ENCODE results near the gene ZNF133. TPM values are rescaled to one million over a fixed set of nuclear protein-coding genes. Genes with fewer than 3 reads are reported as not detected.
"Not testable (repeated sequence)": the region's sequence is repeated elsewhere in the genome, so short reads cannot be mapped to it uniquely, and the experiment has no call there.

ZNF133 gene
- 16.7 to 18.6 TPM (median 17.9 TPM) in 3 replicates for total RNA-seq
- long read RNA-seq, partial matches to known transcripts = 2 of 19 reads
- long read RNA-seq, other reads (novel, unspliced or antisense) = 16 of 19 reads

DNA sequence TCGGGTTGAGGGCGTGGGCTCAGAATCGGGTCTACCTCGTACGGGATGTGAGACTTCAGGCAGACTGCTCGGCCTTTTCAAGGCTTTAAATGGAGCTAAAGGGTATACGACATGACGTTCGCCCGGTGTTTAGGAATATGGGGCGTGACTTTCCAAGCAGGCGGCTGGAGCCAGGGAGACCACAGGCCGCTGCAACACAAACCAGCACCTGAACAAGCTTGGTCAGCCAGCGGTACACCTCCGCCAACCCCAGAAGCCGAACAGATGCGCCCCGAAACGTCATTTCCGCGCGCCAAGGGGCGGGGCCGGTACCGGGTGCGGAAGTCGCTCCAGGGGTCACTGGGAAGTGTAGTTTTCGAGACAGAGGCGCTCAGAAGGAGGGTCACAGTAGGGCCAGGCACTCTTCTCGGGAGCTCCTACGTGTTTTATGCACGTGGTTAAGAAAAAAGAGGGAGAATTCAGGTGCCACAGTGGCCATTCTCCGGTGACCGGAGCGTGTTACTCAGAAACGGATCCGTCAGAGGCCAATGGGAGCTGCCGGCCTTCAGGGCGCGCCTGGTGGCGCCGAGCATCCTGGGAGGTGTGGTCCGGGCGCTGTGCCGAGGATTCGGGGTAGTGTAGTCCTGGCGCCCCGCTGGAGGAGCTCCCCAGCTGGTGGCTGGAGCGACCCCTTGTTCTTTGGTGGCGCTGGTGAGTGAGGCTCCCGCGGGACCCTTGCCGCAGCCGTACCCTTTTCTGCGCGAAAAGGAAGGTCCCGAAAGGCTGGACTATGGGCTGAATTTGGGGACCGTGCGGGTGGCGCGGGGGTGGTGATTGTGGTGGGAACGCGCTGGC lies at the start of gene ZNF133:
TSS of gene ZNF133 (plus strand) at position 613 of the 834 bp plus-strand sequence. CDS start 17,160 bp downstream, outside the sequence.
- peaks cover 31% of the 10 kb centered on the region for H3K36me3 Mint-ChIP-seq (ENCODE audit: low read depth)
- H3K4me1 Mint-ChIP-seq (ENCODE audit: low read depth) = peaks cover 29% of the 10 kb centered on the region
- H3K27ac Mint-ChIP-seq (ENCODE audit: unreplicated experiment) = peak within 1 kb of the TSS; percentile 99
- peaks cover 6% of the 10 kb centered on the region for H3K27me3 Mint-ChIP-seq (ENCODE audit: low read depth)
- H3K4me3 Mint-ChIP-seq (ENCODE audit: unreplicated experiment) = peak within 1 kb of the TSS; percentile 95
- DNase-seq (ENCODE audit: low spot score) = peak; percentile 97
- peak; percentile 37 for TF ChIP-seq CTCF (IDR thresholded peaks at IDR 0.05)
- peaks cover 29% of the 10 kb centered on the region for H3K9me3 Mint-ChIP-seq (ENCODE audit: low read depth)

- Mint-ChIP-seq H3K27me3 (ENCODE audit: low read depth) (peaks cover 38% of the 10 kb centered on the region), H3K27ac (ENCODE audit: unreplicated experiment) (no peak overlapping the region), H3K4me1 (ENCODE audit: low read depth) (no peaks in the 10 kb centered on the region), H3K36me3 (ENCODE audit: low read depth) (peaks cover 7% of the 10 kb centered on the region), H3K4me3 (ENCODE audit: unreplicated experiment) (no peak overlapping the region), H3K9me3 (ENCODE audit: low read depth) (peaks cover 16% of the 10 kb centered on the region)
- DNase-seq (ENCODE audit: low spot score) = no peak
- no peak for TF ChIP-seq CTCF (IDR thresholded peaks at IDR 0.05)
These were observed 47.3 kb upstream of the ZNF133 start for GRCh38 chr20:18240997-18241396.

DNA sequence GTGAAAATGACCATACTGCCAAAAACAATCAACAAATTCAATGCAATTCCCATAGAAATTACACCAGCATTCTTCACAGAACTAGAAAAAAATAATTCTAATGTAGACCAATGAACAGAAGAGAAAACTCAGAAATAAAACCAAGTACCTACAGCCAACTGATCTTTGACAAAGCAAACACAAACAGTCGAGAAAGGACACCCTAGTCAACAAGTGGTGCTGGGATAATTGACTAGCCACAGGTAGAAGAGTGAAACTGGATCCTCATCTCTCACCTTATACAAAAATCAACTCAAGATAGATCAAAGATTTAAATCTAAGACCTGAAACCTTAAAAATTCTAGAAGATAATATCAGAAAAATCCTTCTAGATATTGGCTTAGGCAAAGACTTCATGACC lies 44.5 kb upstream of the ZNF133 start:
- H3K4me1 Mint-ChIP-seq (ENCODE audit: low read depth) = no peaks in the 10 kb centered on the region
- H3K4me3 Mint-ChIP-seq (ENCODE audit: unreplicated experiment) = no peak overlapping the region
- H3K27ac Mint-ChIP-seq (ENCODE audit: unreplicated experiment) = no peak overlapping the region
- peaks cover 37% of the 10 kb centered on the region for H3K27me3 Mint-ChIP-seq (ENCODE audit: low read depth)
- TF ChIP-seq CTCF (IDR thresholded peaks at IDR 0.05) = no peak
- H3K36me3 Mint-ChIP-seq (ENCODE audit: low read depth) = peaks cover 7% of the 10 kb centered on the region
- peaks cover 16% of the 10 kb centered on the region for H3K9me3 Mint-ChIP-seq (ENCODE audit: low read depth)
- DNase-seq (ENCODE audit: low spot score) = no peak

GRCh38 chr20:18248545-18248944 lies 39.8 kb upstream of the ZNF133 start:
- not testable (repeated sequence) for H3K36me3 Mint-ChIP-seq (ENCODE audit: low read depth); H3K9me3 Mint-ChIP-seq (ENCODE audit: low read depth); H3K4me1 Mint-ChIP-seq (ENCODE audit: low read depth); H3K27ac Mint-ChIP-seq (ENCODE audit: unreplicated experiment); H3K4me3 Mint-ChIP-seq (ENCODE audit: unreplicated experiment); DNase-seq (ENCODE audit: low spot score)
- H3K27me3 Mint-ChIP-seq (ENCODE audit: low read depth) = peaks cover 15% of the 10 kb centered on the region

DNA sequence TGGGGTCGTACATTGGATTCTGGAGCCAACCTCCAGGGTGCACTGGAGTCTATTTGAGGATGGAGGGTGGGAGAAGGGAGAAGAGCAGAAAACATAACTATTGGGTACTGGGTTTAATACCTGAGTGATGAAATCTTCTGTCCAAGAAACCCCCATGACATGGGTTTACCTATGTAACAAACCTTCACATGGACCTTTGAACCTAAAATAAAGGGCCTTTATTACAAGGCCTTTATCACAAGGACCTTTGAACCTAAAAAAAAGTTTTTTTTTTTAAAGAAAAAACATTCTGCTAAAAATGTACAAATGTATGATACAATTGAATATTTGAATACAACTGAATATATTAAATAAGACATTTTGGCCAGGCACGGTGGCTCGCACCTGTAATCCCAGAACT lies 38.1 kb upstream of the ZNF133 start:
- Mint-ChIP-seq H3K4me3 (ENCODE audit: unreplicated experiment) (no peak overlapping the region), H3K36me3 (ENCODE audit: low read depth) (no peaks in the 10 kb centered on the region), H3K4me1 (ENCODE audit: low read depth) (no peaks in the 10 kb centered on the region), H3K27me3 (ENCODE audit: low read depth) (peaks cover 19% of the 10 kb centered on the region), H3K27ac (ENCODE audit: unreplicated experiment) (no peak overlapping the region), H3K9me3 (ENCODE audit: low read depth) (no peaks in the 10 kb centered on the region)
- no peak for DNase-seq (ENCODE audit: low spot score)
- TF ChIP-seq CTCF (IDR thresholded peaks at IDR 0.05) = no peak

Data from chondrocyte (in vitro differentiated cells).